ENCODE measurements around the gene DCAF15. TPM values are rescaled to one million over a fixed set of nuclear protein-coding genes. Genes with fewer than 3 reads are reported as not detected.

Gene DCAF15
- total RNA-seq, 1 experiment from 2014 or later, result 15.1 TPM

- Histone ChIP-seq H3K79me2 (ENCODE audit: low read length) (no peaks in the 10 kb centered on the region), H3K27ac (ENCODE audit: low read length) (no peak overlapping the region), H3K4me1 (ENCODE audit: low read length) (no peaks in the 10 kb centered on the region), H3K36me3 (ENCODE audit: insufficient read depth, low read length) (peaks cover 16% of the 10 kb centered on the region; the same call in 1 of the 2 replicates), H3K9me2 (replicated peaks; ENCODE audit: insufficient read depth, low read length) (no peaks in the 10 kb centered on the region), H2AFZ (ENCODE audit: low read length) (no peak overlapping the region), H3K9me3 (ENCODE audit: low read length) (no peaks in the 10 kb centered on the region), H4K20me1 (ENCODE audit: insufficient read depth, low read depth, low read length) (no peaks in the 10 kb centered on the region), H3K4me2 (ENCODE audit: low read depth, low read length, poor library complexity, severe bottlenecking) (no peak overlapping the region), H3K27me3 (ENCODE audit: low read length) (no peaks in the 10 kb centered on the region), H3K9ac (ENCODE audit: low read length) (no peak overlapping the region), H3K4me3 (ENCODE audit: low read length) (no peak overlapping the region)
- peak; percentile 53 for DNase-seq
Measured at GRCh38 chr19:13959962-13960862, 7.9 kb downstream of the DCAF15 start.

DNA sequence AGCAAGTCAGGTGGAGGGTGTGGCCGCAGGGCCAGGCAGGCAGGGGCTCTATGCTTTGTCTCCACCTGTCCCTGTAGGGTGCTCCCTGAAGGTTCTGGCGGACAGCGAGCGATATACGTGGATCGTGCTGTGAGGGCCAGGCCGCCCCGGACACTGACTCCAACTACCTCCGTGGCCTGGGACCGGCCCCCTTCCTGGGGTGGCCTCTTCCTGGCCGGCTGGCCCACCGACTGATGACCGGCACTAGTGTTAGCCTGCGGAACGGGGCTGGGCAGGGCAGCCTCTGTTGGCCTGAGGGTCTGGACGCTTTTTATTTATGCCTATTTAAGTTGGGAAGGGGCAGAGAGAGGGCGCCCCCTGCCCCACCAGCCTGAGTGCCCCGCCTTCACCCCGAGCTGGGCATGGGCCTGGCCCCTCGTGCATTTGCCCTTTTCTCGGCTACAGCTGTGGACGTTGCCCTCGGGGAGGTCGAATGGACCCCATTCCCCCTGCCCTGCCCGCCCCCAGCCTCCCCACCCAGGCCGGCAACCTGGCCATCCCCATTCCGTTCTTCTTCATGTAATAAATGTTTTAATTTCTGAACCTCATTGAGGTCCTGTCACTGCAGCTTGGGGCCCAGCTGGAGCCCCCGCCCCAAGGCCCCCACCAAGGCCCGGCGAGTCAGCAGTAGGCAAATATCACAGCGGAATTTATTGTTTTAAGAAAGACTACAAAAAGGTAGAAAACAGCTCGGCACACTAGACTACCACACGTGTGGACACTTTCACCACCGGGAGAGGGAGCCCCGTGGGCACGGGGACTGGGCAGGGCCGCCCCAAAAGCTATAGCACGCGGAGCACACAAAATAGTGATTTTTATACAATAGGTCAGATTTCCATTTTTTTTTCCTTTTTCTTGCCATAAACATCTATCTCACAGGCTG lies 8.8 kb downstream of the DCAF15 start:
- H3K27ac ChIP-seq (ENCODE audit: low read length), result no peak overlapping the region
- H3K4me3 ChIP-seq (ENCODE audit: low read length), result no peak overlapping the region
- H3K9me2 ChIP-seq (replicated peaks; ENCODE audit: insufficient read depth, low read length), result no peaks in the 10 kb centered on the region
- H3K4me1 ChIP-seq (ENCODE audit: low read length), result no peaks in the 10 kb centered on the region
- H4K20me1 ChIP-seq (ENCODE audit: insufficient read depth, low read depth, low read length), result no peaks in the 10 kb centered on the region
- H3K79me2 ChIP-seq (ENCODE audit: low read length), result no peaks in the 10 kb centered on the region
- H3K9me3 ChIP-seq (ENCODE audit: low read length), result no peaks in the 10 kb centered on the region
- no peaks in the 10 kb centered on the region for H3K27me3 ChIP-seq (ENCODE audit: low read length)
- H3K4me2 ChIP-seq (ENCODE audit: low read depth, low read length, poor library complexity, severe bottlenecking), result no peak overlapping the region
- DNase-seq, result no peak
- no peak overlapping the region for H2AFZ ChIP-seq (ENCODE audit: low read length)
- peaks cover 15% of the 10 kb centered on the region; the same call in 1 of the 2 replicates for H3K36me3 ChIP-seq (ENCODE audit: insufficient read depth, low read length)
- H3K9ac ChIP-seq (ENCODE audit: low read length), result no peak overlapping the region

- H2AFZ ChIP-seq (ENCODE audit: low read length), result no peak overlapping the region
- H3K27me3 ChIP-seq (ENCODE audit: low read length), result no peaks in the 10 kb centered on the region
- no peaks in the 10 kb centered on the region for H3K9me3 ChIP-seq (ENCODE audit: low read length)
- H3K36me3 ChIP-seq (ENCODE audit: insufficient read depth, low read length), result peaks cover 6% of the 10 kb centered on the region; the same call in 1 of the 2 replicates
- no peaks in the 10 kb centered on the region for H4K20me1 ChIP-seq (ENCODE audit: insufficient read depth, low read depth, low read length)
- no peaks in the 10 kb centered on the region for H3K9me2 ChIP-seq (replicated peaks; ENCODE audit: insufficient read depth, low read length)
- H3K4me3 ChIP-seq (ENCODE audit: low read length), result no peak overlapping the region
- no peak for DNase-seq
- H3K9ac ChIP-seq (ENCODE audit: low read length), result no peak overlapping the region
- no peak overlapping the region for H3K4me2 ChIP-seq (ENCODE audit: low read depth, low read length, poor library complexity, severe bottlenecking)
- no peak overlapping the region for H3K27ac ChIP-seq (ENCODE audit: low read length)
- no peaks in the 10 kb centered on the region for H3K4me1 ChIP-seq (ENCODE audit: low read length)
- H3K79me2 ChIP-seq (ENCODE audit: low read length), result no peaks in the 10 kb centered on the region
Measured at GRCh38 chr19:13961826-13962698, 9.8 kb downstream of the DCAF15 start.

DNA sequence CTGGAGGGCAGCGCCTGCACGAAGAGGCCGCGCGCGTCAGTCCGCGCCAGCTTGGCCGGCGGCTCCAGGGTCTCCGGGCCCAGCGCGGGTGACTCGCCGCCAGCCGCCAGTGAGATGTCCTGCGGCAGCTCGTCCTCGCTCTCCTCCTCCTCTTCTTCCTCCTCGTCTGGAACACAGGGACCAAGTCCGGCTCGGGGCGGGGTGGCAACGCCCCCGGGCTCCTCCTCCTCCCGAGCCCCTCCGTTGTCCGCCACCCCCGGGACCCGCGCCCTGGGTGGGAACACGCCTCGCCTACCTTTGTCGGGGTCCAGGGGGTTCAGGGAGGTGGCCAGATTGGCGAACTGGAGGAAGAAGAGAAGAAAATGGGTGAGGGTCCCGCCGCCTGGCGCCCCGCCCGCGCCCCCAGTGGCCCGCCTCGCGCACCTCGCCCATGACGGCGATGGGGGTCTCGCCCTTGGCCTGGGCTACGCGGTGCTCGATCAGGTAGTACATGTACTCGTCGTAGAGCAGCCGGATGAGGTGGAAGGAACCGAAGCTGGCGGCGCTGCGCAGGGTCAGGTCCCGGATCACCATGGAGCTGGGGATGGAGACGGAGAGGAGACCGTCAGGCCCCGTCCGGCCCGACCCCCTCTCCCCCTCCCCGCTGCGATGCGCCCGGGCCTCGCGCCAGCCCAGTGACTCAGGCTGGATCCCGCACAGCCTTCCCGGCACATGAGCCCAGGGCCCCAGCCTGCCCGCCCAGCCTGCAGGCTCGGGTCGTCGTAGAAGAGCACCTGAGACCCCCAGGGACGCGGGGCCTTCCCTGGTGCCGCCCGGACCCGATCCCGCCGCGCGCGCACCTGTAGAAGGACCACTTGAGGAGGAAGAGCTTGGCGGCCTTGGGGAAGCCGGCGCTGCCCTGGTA lies 10.6 kb downstream of the DCAF15 start:
- no peak overlapping the region for H3K4me2 ChIP-seq (ENCODE audit: low read depth, low read length, poor library complexity, severe bottlenecking)
- H3K36me3 ChIP-seq (ENCODE audit: insufficient read depth, low read length), result 0 out of 2 replicates have a peak, but pooled peaks cover 3% of the 10 kb centered on the region
- no peak for DNase-seq
- H3K27me3 ChIP-seq (ENCODE audit: low read length), result no peaks in the 10 kb centered on the region
- H3K9me3 ChIP-seq (ENCODE audit: low read length), result no peaks in the 10 kb centered on the region
- H3K4me1 ChIP-seq (ENCODE audit: low read length), result no peaks in the 10 kb centered on the region
- H3K27ac ChIP-seq (ENCODE audit: low read length), result no peak overlapping the region
- H3K4me3 ChIP-seq (ENCODE audit: low read length), result no peak overlapping the region
- no peaks in the 10 kb centered on the region for H3K79me2 ChIP-seq (ENCODE audit: low read length)
- H2AFZ ChIP-seq (ENCODE audit: low read length), result no peak overlapping the region
- no peaks in the 10 kb centered on the region for H3K9me2 ChIP-seq (replicated peaks; ENCODE audit: insufficient read depth, low read length)
- no peaks in the 10 kb centered on the region for H4K20me1 ChIP-seq (ENCODE audit: insufficient read depth, low read depth, low read length)
- no peak overlapping the region for H3K9ac ChIP-seq (ENCODE audit: low read length)

GRCh38 chr19:13963603-13964105 lies 11.3 kb downstream of the DCAF15 start:
- DNase-seq, result no peak
- Histone ChIP-seq H3K9me2 (replicated peaks; ENCODE audit: insufficient read depth, low read length) (no peaks in the 10 kb centered on the region), H3K4me1 (ENCODE audit: low read length) (no peaks in the 10 kb centered on the region), H4K20me1 (ENCODE audit: insufficient read depth, low read depth, low read length) (no peaks in the 10 kb centered on the region), H3K27ac (ENCODE audit: low read length) (no peak overlapping the region), H3K4me2 (ENCODE audit: low read depth, low read length, poor library complexity, severe bottlenecking) (no peak overlapping the region), H3K9ac (ENCODE audit: low read length) (no peak overlapping the region), H3K36me3 (ENCODE audit: insufficient read depth, low read length) (0 out of 2 replicates have a peak, but pooled peaks cover 3% of the 10 kb centered on the region), H3K27me3 (ENCODE audit: low read length) (no peaks in the 10 kb centered on the region), H2AFZ (ENCODE audit: low read length) (no peak overlapping the region), H3K4me3 (ENCODE audit: low read length) (no peak overlapping the region), H3K79me2 (ENCODE audit: low read length) (no peaks in the 10 kb centered on the region), H3K9me3 (ENCODE audit: low read length) (no peaks in the 10 kb centered on the region)

- no peaks in the 10 kb centered on the region for H3K9me2 ChIP-seq (replicated peaks; ENCODE audit: insufficient read depth, low read length)
- H3K36me3 ChIP-seq (ENCODE audit: insufficient read depth, low read length), result no peaks in the 10 kb centered on the region
- H3K27ac ChIP-seq (ENCODE audit: low read length), result no peak overlapping the region
- no peak overlapping the region for H2AFZ ChIP-seq (ENCODE audit: low read length)
- no peaks in the 10 kb centered on the region for H4K20me1 ChIP-seq (ENCODE audit: insufficient read depth, low read depth, low read length)
- H3K4me2 ChIP-seq (ENCODE audit: low read depth, low read length, poor library complexity, severe bottlenecking), result no peak overlapping the region
- H3K9ac ChIP-seq (ENCODE audit: low read length), result no peak overlapping the region
- H3K4me3 ChIP-seq (ENCODE audit: low read length), result no peak overlapping the region
- no peak for DNase-seq
- H3K79me2 ChIP-seq (ENCODE audit: low read length), result no peaks in the 10 kb centered on the region
- no peaks in the 10 kb centered on the region for H3K4me1 ChIP-seq (ENCODE audit: low read length)
- H3K27me3 ChIP-seq (ENCODE audit: low read length), result no peaks in the 10 kb centered on the region
- no peaks in the 10 kb centered on the region for H3K9me3 ChIP-seq (ENCODE audit: low read length)
Measured at GRCh38 chr19:13964776-13965175, 12.5 kb downstream of the DCAF15 start.

GRCh38 chr19:13965377-13965896 lies 13.1 kb downstream of the DCAF15 start:
- DNase-seq, result no peak
- H3K9me2 ChIP-seq (replicated peaks; ENCODE audit: insufficient read depth, low read length), result no peaks in the 10 kb centered on the region
- H3K4me3 ChIP-seq (ENCODE audit: low read length), result no peak overlapping the region
- H3K27me3 ChIP-seq (ENCODE audit: low read length), result no peaks in the 10 kb centered on the region
- H3K79me2 ChIP-seq (ENCODE audit: low read length), result no peaks in the 10 kb centered on the region
- H3K4me2 ChIP-seq (ENCODE audit: low read depth, low read length, poor library complexity, severe bottlenecking), result no peak overlapping the region
- no peak overlapping the region for H3K9ac ChIP-seq (ENCODE audit: low read length)
- no peak overlapping the region for H2AFZ ChIP-seq (ENCODE audit: low read length)
- H3K9me3 ChIP-seq (ENCODE audit: low read length), result no peaks in the 10 kb centered on the region
- no peak overlapping the region for H3K27ac ChIP-seq (ENCODE audit: low read length)
- no peaks in the 10 kb centered on the region for H4K20me1 ChIP-seq (ENCODE audit: insufficient read depth, low read depth, low read length)
- H3K36me3 ChIP-seq (ENCODE audit: insufficient read depth, low read length), result no peaks in the 10 kb centered on the region
- H3K4me1 ChIP-seq (ENCODE audit: low read length), result no peaks in the 10 kb centered on the region
